HG02870 (cell line): ENCODE data around the gene TRIM31.

Experiments used
- ATAC-seq: cut with Tn5 transposase; IDR thresholded peaks from one replicate; pipeline ENCODE4 v1.9.1; 2021; ENCODE audit warnings: mild to moderate bottlenecking, moderate library complexity; ENCODE audit not compliant: unreplicated experiment

Gene TRIM31, protein sequence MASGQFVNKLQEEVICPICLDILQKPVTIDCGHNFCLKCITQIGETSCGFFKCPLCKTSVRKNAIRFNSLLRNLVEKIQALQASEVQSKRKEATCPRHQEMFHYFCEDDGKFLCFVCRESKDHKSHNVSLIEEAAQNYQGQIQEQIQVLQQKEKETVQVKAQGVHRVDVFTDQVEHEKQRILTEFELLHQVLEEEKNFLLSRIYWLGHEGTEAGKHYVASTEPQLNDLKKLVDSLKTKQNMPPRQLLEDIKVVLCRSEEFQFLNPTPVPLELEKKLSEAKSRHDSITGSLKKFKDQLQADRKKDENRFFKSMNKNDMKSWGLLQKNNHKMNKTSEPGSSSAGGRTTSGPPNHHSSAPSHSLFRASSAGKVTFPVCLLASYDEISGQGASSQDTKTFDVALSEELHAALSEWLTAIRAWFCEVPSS

DNA sequence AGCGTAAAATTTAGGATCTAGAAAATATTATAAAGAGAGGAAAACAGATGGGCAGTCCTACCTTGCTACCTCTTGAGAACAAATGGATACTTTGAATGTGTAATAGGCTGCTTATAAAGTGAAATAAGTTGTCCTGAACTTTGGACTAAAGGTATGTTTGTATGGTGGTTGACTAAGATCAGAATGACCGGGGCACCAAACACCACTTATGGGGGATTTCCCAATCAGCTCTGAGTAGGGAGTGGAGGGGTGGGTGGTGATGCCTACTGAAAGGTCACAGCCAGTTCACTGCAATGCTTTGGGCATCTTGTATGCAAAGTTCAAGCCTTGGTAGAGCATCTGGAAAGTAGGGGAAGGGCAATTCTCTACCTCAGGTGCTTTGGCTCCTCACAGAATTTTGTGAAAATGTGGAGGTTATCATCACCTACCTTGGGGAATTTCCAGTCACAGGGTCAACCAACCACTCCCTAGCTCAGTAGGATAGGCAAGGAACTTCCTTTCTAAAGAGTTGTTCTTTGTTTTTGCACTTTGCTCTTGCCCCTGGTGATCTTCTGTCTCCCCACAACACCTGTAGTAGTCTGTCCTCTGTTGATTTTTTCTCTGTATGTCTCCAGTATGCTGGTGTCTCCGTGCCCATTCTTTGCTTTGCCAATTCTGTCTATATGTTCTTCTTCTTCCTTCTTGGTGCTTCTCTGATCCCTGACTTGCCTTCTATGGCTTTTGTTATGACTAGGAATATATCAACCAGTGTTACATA, at the start of gene TRIM31:
TRIM31 (minus strand) TSS at position 88 of the 757 bp plus-strand sequence. CDS start 285 bp downstream, outside the sequence.
- no peak for ATAC-seq

DNA sequence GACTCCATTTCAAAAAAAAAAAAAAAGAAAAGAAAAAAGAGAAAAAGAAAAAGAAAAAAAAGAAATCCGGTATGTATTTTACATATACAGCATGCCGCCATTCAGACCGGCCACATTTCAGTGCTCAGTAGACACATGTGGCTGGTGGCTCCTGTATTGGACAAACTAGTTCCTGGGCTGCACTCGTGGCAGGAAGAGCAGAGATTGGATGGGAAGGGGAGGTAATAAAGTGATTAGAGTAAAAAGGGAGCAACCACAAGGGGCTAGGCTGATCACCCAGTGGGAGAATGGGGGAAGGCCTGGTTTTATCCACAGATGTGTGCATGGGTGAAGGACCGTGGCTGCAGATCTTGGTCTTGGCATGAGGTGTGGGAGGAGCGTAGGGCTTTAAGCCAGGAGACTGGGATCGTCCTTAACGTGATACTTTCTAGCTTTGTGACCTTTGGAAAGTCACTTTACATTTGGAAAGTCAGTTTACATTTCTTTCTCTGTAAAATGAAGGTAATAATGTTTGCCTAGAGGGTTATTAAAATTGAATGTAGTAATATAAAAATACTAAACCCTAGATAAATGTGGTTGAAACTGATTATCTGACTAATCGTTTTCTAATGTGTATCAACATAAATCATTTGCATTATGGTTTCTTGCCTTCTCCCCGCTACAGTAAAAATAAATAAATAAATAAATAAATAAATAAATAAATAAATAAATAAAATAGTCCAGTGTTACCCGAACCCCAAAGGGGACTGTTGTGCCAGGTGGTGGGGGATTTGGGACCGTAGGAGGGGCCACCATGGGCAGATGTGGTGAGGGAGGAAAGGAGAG, 49.6 kb upstream of the TRIM31 start:
- no peak for ATAC-seq

- ATAC-seq = no peak
Measured at GRCh38 chr6:30160785-30161531, 48.1 kb upstream of the TRIM31 start, which contains the start of gene TRIM10. TRIM10 (minus strand) TSS chr6:30161211; CDS start chr6:30160858, 353 bp downstream.

DNA sequence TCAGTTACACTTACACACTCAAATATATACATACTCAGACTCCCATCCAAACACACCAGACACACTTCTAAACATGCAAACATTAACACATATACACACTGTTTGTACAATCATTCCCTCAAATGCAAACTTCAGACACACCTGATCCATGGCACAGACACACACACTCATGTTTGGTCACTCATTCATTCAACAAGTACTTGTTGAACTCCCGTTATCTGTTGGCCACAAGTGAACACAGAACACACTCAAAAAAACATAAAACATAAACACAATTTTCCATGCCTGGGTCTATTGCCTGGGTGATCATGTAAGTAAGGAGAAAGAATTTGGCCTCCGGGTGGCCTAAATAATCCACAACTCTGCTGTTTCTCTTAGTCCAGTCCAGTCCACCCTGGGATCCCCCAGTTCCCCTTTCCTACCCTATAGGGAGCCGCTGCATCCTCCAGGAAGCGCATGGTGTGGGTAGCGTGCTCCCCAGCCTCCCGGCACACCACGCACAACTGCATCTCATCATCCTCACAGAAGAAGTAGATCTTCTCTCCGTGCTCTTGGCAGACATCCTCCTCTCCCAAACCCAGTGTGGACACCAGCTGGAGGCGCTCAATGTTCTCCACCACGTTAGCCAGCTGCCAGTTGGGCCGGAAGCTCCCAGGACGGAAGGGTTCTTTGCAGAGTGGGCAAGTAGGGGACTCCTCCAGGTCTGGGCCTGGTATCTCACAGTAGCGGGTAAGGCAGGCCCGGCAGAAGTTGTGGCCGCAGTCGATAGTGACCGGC, 47.3 kb upstream of the TRIM31 start:
- ATAC-seq = no peak

GRCh38 chr6:30158475-30159040, 45.7 kb upstream of the TRIM31 start:
- ATAC-seq = no peak

DNA sequence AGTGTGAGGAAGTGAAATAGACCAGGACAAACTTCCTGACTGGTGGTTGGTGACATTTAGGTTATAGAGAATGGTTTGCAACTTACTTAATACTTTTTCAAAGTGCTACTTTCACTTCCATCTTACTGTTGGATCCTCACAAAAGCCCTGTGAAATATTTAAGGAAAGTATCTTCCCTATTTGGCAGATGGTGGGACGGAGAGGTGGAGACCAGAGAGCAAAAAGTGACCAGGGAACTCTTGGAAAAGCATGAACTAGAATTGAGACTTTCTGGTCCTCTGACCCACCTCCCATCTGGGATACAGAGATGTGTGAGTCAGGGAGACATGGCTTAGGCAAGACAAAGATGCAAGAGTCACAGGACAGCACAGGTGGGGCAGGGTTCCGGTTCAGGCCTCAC, 45.1 kb upstream of the TRIM31 start:
- no peak for ATAC-seq

DNA sequence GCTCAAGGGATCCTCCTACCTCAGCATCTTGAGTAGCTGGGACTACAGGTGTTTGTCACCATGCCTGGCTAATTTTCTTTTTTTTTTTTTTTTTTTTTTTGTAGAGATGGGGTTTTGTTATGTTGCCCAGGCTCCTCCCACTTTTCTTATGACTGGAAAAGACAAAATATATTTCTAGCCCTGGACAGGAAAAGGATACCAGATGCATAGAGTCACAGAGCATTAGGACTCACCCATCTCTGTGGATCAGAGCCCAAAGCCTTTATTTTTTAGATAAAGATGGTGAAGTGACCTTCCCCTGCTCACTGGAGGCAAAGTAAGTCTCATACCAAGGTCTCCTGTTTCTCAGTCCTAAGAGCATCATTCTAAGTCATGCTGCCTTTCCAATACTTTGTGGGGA, 44.7 kb upstream of the TRIM31 start:
- ATAC-seq = no peak

- ATAC-seq = no peak
Measured at GRCh38 chr6:30156774-30157173, 43.9 kb upstream of the TRIM31 start.

GRCh38 chr6:30156262-30156599, 43.3 kb upstream of the TRIM31 start:
- ATAC-seq = no peak

DNA sequence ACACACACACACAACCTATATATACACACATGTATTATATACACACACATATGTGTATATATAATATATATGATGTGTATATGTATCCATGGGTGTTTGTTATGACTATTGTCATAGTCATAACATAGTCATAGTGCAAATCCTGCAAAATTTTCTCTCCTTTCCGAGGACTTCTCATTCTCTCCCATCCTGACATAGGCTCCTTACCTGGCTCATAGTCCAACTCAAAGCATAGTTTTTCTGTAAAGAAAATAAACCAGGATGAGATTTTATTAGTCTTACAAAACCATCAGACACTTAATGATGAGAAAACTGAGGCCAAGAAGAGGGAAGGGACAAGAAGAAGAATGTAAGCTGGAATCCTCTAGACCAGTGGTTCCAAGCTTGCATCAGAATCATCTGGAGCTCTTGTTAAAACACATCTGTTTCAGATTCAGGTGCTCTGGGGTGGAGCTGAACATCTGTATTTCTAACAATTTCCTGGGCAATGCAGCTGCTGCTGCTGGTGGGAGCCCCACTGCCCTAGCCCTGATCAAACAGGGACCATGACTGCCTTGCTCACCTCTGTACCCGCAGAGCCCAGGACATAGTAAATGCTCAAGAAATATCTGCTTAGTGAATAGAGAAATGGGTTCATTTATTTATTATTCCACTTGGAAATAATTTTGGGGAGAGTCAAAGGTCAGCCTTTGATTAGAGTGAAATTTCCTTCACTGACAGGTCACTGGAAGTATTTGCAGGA, 42.8 kb upstream of the TRIM31 start:
- no peak for ATAC-seq

- no peak for ATAC-seq
Measured at GRCh38 chr6:30154709-30155519, 42.0 kb upstream of the TRIM31 start.

DNA sequence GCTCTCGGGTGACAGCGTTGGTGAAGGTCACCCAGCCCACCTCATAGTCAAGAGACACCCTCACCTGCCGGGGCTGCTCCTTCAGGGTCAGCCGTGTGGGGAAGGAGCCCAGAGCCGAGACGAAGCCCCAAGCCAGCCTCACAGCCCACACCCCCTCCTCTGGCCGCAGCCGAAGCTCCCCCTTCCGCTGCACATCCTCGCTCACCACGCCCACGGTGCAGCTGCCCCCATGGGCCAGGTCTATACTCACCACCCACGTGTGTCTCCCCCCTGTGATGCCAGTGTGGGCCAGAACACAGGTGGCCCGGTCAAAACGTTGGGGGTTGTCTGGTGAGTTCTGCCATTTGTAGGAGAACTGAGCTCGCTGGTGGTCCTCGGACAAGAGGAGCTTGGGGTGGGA, 41.2 kb upstream of the TRIM31 start:
- no peak for ATAC-seq

GRCh38 chr6:30152910-30153610, 40.2 kb upstream of the TRIM31 start:
- no peak for ATAC-seq

DNA sequence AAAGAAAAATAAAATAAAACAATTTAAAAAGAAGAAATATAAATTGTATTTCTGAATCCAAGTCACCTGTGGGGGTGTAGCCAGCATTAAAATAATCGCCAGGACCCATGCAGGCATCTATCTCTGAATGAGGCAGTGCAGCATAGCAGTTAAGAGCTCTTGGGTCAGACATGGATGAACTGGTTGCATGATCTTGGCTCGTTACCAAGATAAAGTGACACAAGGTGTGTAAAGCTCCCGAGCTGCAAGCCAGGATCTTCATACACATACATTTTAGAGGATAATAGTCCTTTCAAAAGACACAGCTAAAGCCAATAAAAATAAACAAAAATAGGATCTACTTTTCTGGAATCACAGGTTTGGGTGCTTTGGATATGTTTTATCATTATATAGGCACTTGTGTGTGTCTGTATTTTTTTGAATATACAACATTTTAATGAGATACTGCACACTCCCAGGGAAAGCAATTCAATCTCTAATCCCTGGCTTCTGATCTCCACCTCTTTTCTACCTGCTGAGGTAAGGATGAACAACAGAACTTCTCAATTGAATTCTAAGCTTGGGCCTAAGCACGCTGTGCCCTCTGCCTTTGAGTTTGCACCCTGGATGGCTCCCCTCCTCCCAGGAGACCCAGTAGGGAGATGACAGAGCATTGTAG, 39.3 kb upstream of the TRIM31 start:
- ATAC-seq = no peak

GRCh38 chr6:30151580-30151979, 38.7 kb upstream of the TRIM31 start:
- no peak for ATAC-seq

- ATAC-seq = no peak
Measured at GRCh38 chr6:30150671-30151395, 37.9 kb upstream of the TRIM31 start.
